SK-MEL-5 (cell line): Measurements from ENCODE around the gene SPTBN5. TPM values are rescaled to one million over a fixed set of nuclear protein-coding genes. Genes with fewer than 3 reads are reported as not detected.

ENCODE experiments used
- DNase-seq: peaks from one replicate; pipeline ENCODE4 v3.0.0-alpha.2; 2016; ENCODE audit warnings: low read depth, low spot score
- in situ Hi-C: cut with HindIII; loops from 2 replicates; pipeline ENCODE4 v1.10.0; 2016; ENCODE audit warnings: low sequenced_read_pairs, high pct_unique_total_duplicates, low pct_unique_long_range_greater_than_20kb
- total RNA-seq: library from RNA; depleted of rRNA; stranded (reverse); fragments of >200 nt; shearing (Covaris generic); gene quantifications from 2 replicates; pipeline ENCODE4 v1.2.3, GENCODE V29; 2014

Gene SPTBN5
- total RNA-seq, 1 experiment from 2014 or later, result 0.03 TPM

GRCh38 chr15:41862515-41863116 is 31.2 kb downstream of the SPTBN5 start:
- in situ Hi-C loops, result no loop called here
- no peak for DNase-seq

- in situ Hi-C loops, result no loop called here
- no peak for DNase-seq
Measured at GRCh38 chr15:41861736-41862356, 32.0 kb downstream of the SPTBN5 start.

- DNase-seq, result no peak
- in situ Hi-C loops, result no loop called here
Measured at GRCh38 chr15:41860049-41860828, 33.6 kb downstream of the SPTBN5 start.

GRCh38 chr15:41858756-41859155 is 35.1 kb downstream of the SPTBN5 start:
- DNase-seq, result no peak
- in situ Hi-C loops, result no loop called here

GRCh38 chr15:41857316-41857715 is 36.5 kb downstream of the SPTBN5 start:
- in situ Hi-C loops, result no loop called here
- DNase-seq, result no peak

GRCh38 chr15:41856716-41857115 is 37.1 kb downstream of the SPTBN5 start:
- no peak for DNase-seq
- in situ Hi-C loops, result no loop called here

GRCh38 chr15:41856262-41856661 is 37.6 kb downstream of the SPTBN5 start:
- DNase-seq, result no peak
- in situ Hi-C loops, result no loop called here

GRCh38 chr15:41855261-41855961 is 38.4 kb downstream of the SPTBN5 start:
- DNase-seq, result no peak
- in situ Hi-C loops, result no loop called here

- in situ Hi-C loops, result no loop called here
- no peak for DNase-seq
Measured at GRCh38 chr15:41854443-41854842, 39.4 kb downstream of the SPTBN5 start.

GRCh38 chr15:41853831-41854230 is 40.0 kb downstream of the SPTBN5 start:
- no peak for DNase-seq
- in situ Hi-C loops, result no loop called here

GRCh38 chr15:41852736-41853590 is 40.9 kb downstream of the SPTBN5 start:
- in situ Hi-C loops, result no loop called here

GRCh38 chr15:41851755-41852370 is 42.0 kb downstream of the SPTBN5 start:
- DNase-seq, result no peak
- in situ Hi-C loops, result no loop called here

More at GRCh38 chr15:41852736-41853590, 40.9 kb downstream of the SPTBN5 start:
- no peak for DNase-seq

GRCh38 chr15:41851167-41851523 is 42.7 kb downstream of the SPTBN5 start:
- in situ Hi-C loops, result no loop called here

GRCh38 chr15:41850482-41851166 is 43.2 kb downstream of the SPTBN5 start:
- no peak for DNase-seq
- in situ Hi-C loops, result no loop called here

More at GRCh38 chr15:41851167-41851523, 42.7 kb downstream of the SPTBN5 start:
- DNase-seq, result no peak

GRCh38 chr15:41849861-41850260 is 44.0 kb downstream of the SPTBN5 start:
- in situ Hi-C loops, result no loop called here

GRCh38 chr15:41849204-41849603 is 44.6 kb downstream of the SPTBN5 start:
- DNase-seq, result no peak
- in situ Hi-C loops, result no loop called here

More at GRCh38 chr15:41849861-41850260, 44.0 kb downstream of the SPTBN5 start:
- no peak for DNase-seq
